Panc1 (cell line): Measurements from ENCODE around the gene PLEKHG4B. TPM values are rescaled to one million over a fixed set of nuclear protein-coding genes. Genes with fewer than 3 reads are reported as not detected.

ENCODE experiments used
- ATAC-seq: fragments of 200-7000 bp; cut with Tn5 transposase; 2 replicates; pipeline ENCODE4 v1.9.1; 2020; ENCODE audit warnings: mild to moderate bottlenecking, moderate library complexity
- BruUV-seq: library from RNA; stranded (reverse); fragments of 400-500 nt; replicated peaks from 2 replicates; lab custom pipeline; 2021; lab: Mats Ljungman, UMichigan
- CTCF ChIA-PET: fragments of 300-600 bp; sonication (Branson Sonifier 250); formaldehyde crosslinking; loops from one replicate; lab custom pipeline; 2022; ENCODE audit warnings: antibody characterized with exemption; lab: Charles Lee
- POLR2A ChIA-PET: fragments of 300-600 bp; sonication (Branson Sonifier 250); formaldehyde crosslinking; loops from one replicate; lab custom pipeline; 2022; ENCODE audit warnings: antibody characterized with exemption; lab: Charles Lee
- DNase-seq: peaks from one replicate; pipeline ENCODE4 v3.0.0-alpha.2; 2010; ENCODE audit warnings: low read depth, low spot score
- H3K27ac ChIP-seq: 2 replicates; pipeline ENCODE4 v1.5.1; 2011; ENCODE audit warnings: mild to moderate bottlenecking, low read length, inconsistent platforms
- H3K27me3 ChIP-seq: fragments of 200-500 bp; sonication (Bioruptor generic); 2 replicates; pipeline ENCODE4 v1.6.0; 2014; ENCODE audit warnings: low read length, inconsistent platforms; ENCODE audit not compliant: control insufficient read depth, insufficient read depth
- H3K36me3 ChIP-seq: fragments of 200-500 bp; sonication (Bioruptor generic); 2 replicates; pipeline ENCODE4 v1.5.1; 2014; ENCODE audit warnings: inconsistent platforms, mild to moderate bottlenecking, low read length, moderate library complexity; ENCODE audit not compliant: control insufficient read depth, insufficient read depth
- H3K4me1 ChIP-seq: 2 replicates; pipeline ENCODE4 v1.5.1; 2011; ENCODE audit warnings: inconsistent platforms, mild to moderate bottlenecking, low read length, moderate library complexity; ENCODE audit not compliant: control insufficient read depth, insufficient read depth
- H3K4me3 ChIP-seq, 2 experiments: 2 replicates each; pipeline ENCODE4 v1.5.1; 2011 to 2012; ENCODE audit warnings: low read depth in 2 of 2, low read length in 2 of 2, mild to moderate bottlenecking in 2 of 2, inconsistent platforms in 1 of 2, moderate library complexity in 1 of 2
- H3K9me3 ChIP-seq: fragments of 200-500 bp; sonication (Bioruptor generic); 2 replicates; pipeline ENCODE4 v1.5.1; 2014; ENCODE audit warnings: low read depth, mild to moderate bottlenecking, inconsistent platforms, low read length, moderate library complexity; ENCODE audit not compliant: control insufficient read depth, insufficient read depth
- CTCF ChIP-seq: fragments of 450-650 bp; IDR thresholded peaks from 2 replicates; pipeline ENCODE4 v1.5.1; 2017; ENCODE audit warnings: mild to moderate bottlenecking
- POLR2AphosphoS5 ChIP-seq: IDR thresholded peaks from 2 replicates; pipeline ENCODE4 v1.6.1; 2012; ENCODE audit warnings: mild to moderate bottlenecking, low read depth, low read length, moderate library complexity
- REST ChIP-seq, 2 experiments: IDR thresholded peaks; 2 replicates each; pipeline ENCODE4 v1.6.1; 2011 to 2012; ENCODE audit warnings: low read depth in 2 of 2, control low read depth in 1 of 2, low read length in 1 of 2, mild to moderate bottlenecking in 1 of 2, moderate library complexity in 1 of 2; ENCODE audit not compliant: insufficient read depth in 1 of 2
- SIN3A ChIP-seq: IDR thresholded peaks from 2 replicates; pipeline ENCODE4 v1.6.1; 2012; ENCODE audit warnings: low read depth, mild to moderate bottlenecking, low read length, moderate library complexity, borderline replicate concordance; ENCODE audit not compliant: insufficient read depth
- TCF7L2 ChIP-seq: IDR thresholded peaks from 2 replicates; pipeline ENCODE4 v1.6.1; 2011; ENCODE audit warnings: mild to moderate bottlenecking, low read depth, low read length, inconsistent platforms
- in situ Hi-C: cut with HindIII; loops from 2 replicates; pipeline ENCODE4 v1.10.0; 2016; ENCODE audit warnings: low sequenced_read_pairs, low pct_unique_long_range_greater_than_20kb
- intact Hi-C: fragments of 100-400 bp; cut with micrococcal nuclease; formaldehyde crosslinking; loops from one replicate; pipeline ENCODE4 v1.10.0; 2022; ENCODE audit not compliant: unreplicated experiment
- total RNA-seq: library from RNA; stranded (reverse); gene quantifications from one replicate; pipeline ENCODE4 v1.2.1, GENCODE V29; 2021; ENCODE audit not compliant: unreplicated experiment

Gene PLEKHG4B
- total RNA-seq, 1 experiment from 2014 or later: 8.9 TPM

- ChIA-PET POLR2A (no interaction called here), CTCF (no interaction called here)
- BruUV-seq: no TSS peak
- in situ Hi-C loops: no loop called here
- Histone ChIP-seq H3K4me3 (no peak overlapping the region), H3K27ac (no peak overlapping the region), H3K9me3 (peaks cover 3% of the 10 kb centered on the region; the same call in 1 of the 2 replicates), H3K36me3 (no peaks in the 10 kb centered on the region), H3K27me3 (no peaks in the 10 kb centered on the region), H3K4me1 (no peaks in the 10 kb centered on the region; the same call in 1 of the 2 replicates)
- intact Hi-C loops: no loop called here
- TF ChIP-seq CTCF: no peak
- TF ChIP-seq TCF7L2: no peak
- TF ChIP-seq REST (IDR thresholded peaks at IDR 0.05; ENCODE audit: insufficient read depth in 1 of 2, low read depth in 2 of 2, low read length in 1 of 2): no peak
- no peak for TF ChIP-seq SIN3A
- TF ChIP-seq POLR2AphosphoS5: no peak
- ATAC-seq (no peak), DNase-seq (no peak)
Observed at GRCh38 chr5:147751-148150, 55.8 kb downstream of the PLEKHG4B start.

- ChIA-PET CTCF (no interaction called here), POLR2A (no interaction called here)
- BruUV-seq: no TSS peak
- no peak for TF ChIP-seq SIN3A
- TF ChIP-seq POLR2AphosphoS5: peak; percentile 57
- no peak for TF ChIP-seq REST (IDR thresholded peaks at IDR 0.05; ENCODE audit: insufficient read depth in 1 of 2, low read depth in 2 of 2, low read length in 1 of 2)
- H3K9me3 ChIP-seq: peaks cover 3% of the 10 kb centered on the region; the same call in 1 of the 2 replicates
- H3K36me3 ChIP-seq: no peaks in the 10 kb centered on the region
- ATAC-seq (peak; percentile 90), DNase-seq (peak; percentile 72)
- no peaks in the 10 kb centered on the region; the same call in 1 of the 2 replicates for H3K4me1 ChIP-seq
- no peaks in the 10 kb centered on the region for H3K27me3 ChIP-seq
- H3K27ac ChIP-seq: 0 out of 2 replicates have a peak overlapping the region, but pooled peaks have one; percentile 8
- H3K4me3 ChIP-seq: no peak overlapping the region
- intact Hi-C loops (no loop called here), in situ Hi-C loops (no loop called here)
Observed at GRCh38 chr5:149745-150485, 57.9 kb downstream of the PLEKHG4B start.
